MCF 10A (cell line): ENCODE data around the gene FLRT3. TPM values are rescaled to one million over a fixed set of nuclear protein-coding genes. Genes with fewer than 3 reads are reported as not detected.

Experiments
- BruUV-seq: library from RNA; stranded (reverse); fragments of 400-500 nt; replicated peaks from 2 replicates; lab custom pipeline; 2021; lab: Mats Ljungman, UMichigan
- CTCF ChIA-PET: fragments of 300-600 bp; sonication (Branson Sonifier 250); formaldehyde crosslinking; extraction: SDS; loops from one replicate; lab custom pipeline; 2021; ENCODE audit warnings: antibody characterized with exemption, inconsistent platforms; lab: Yijun Ruan, JAX
- POLR2A ChIA-PET: fragments of 300-600, 350-650 bp; sonication (Branson Sonifier 250); formaldehyde crosslinking; extraction: SDS; loops from one replicate; lab custom pipeline; 2020; ENCODE audit warnings: antibody characterized with exemption, inconsistent platforms; lab: Yijun Ruan, JAX
- DNase-seq: peaks from one replicate; pipeline ENCODE4 v3.0.0-alpha.2; 2018; ENCODE audit not compliant: unreplicated experiment
- H3K27ac Mint-ChIP-seq: one replicate; pipeline ENCODE4 v1.8.0; 2022; ENCODE audit warnings: mild to moderate bottlenecking, low read depth, mixed read lengths; ENCODE audit not compliant: unreplicated experiment
- H3K27me3 Mint-ChIP-seq: one replicate; pipeline ENCODE4 v1.8.0; 2022; ENCODE audit warnings: mixed read lengths; ENCODE audit not compliant: insufficient read depth, unreplicated experiment
- H3K36me3 Mint-ChIP-seq: one replicate; pipeline ENCODE4 v1.8.0; 2022; ENCODE audit warnings: mild to moderate bottlenecking, moderate library complexity, mixed read lengths; ENCODE audit not compliant: insufficient read depth, unreplicated experiment
- H3K4me1 Mint-ChIP-seq: one replicate; pipeline ENCODE4 v1.8.0; 2022; ENCODE audit warnings: mixed read lengths; ENCODE audit not compliant: insufficient read depth, unreplicated experiment
- H3K4me3 Mint-ChIP-seq: one replicate; pipeline ENCODE4 v1.8.0; 2022; ENCODE audit warnings: mild to moderate bottlenecking, moderate library complexity, mixed read lengths; ENCODE audit not compliant: unreplicated experiment
- H3K9me3 Mint-ChIP-seq: one replicate; pipeline ENCODE4 v1.8.0; 2022; ENCODE audit warnings: mixed read lengths; ENCODE audit not compliant: unreplicated experiment
- intact Hi-C: fragments of 100-400 bp; cut with micrococcal nuclease; formaldehyde crosslinking; loops from 2 replicates; pipeline ENCODE4 v1.14.1; 2022
- total RNA-seq: library from RNA; stranded (reverse); gene quantifications from 2 replicates; pipeline ENCODE4 v1.2.3, GENCODE V29; 2022
- TF ChIP-seq, protein P1 (sequence below): fragments of 200-600 bp; IDR thresholded peaks from one replicate; pipeline ENCODE4 v1.8.0; 2022; ENCODE audit warnings: antibody characterized with exemption, mild to moderate bottlenecking; ENCODE audit not compliant: unreplicated experiment

The FLRT3 gene
- total RNA-seq, 1 experiment from 2014 or later: 13.3 TPM

DNA sequence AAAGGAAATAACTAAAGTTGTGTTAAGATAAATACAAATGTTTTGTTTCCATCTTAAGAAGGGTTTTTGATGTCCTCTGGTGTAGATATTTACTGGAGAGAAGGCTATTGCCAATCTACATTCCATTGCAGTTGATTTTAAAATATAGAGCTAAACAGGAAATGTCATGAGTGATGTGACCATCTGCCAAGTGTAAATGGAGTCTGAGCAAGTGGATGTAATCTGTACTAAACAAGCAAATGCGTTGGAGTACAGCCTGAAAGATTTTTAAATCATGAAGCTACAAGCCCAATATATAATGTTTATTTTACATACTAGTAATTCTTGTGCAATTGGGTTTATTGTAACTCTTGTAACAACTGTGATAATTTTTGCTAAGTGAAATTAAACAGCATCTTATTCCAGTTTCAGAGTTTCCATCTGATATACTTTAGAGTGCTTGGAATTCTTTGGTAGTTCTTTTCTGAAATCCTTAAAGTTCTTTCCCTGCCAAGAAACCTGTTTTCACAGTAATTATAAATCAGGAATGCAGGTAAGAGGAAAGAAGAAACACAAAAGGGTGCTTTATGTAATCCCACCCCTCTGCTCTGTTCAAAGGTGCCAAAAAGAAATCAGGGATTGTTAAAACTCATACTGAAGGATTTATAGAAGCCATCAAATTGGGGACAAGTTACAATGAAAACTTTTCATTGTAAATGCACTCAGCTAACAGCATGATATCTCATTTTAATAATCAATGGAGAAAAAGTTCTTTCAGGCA, 47.2 kb upstream of the FLRT3 start:
- POLR2A ChIA-PET: interaction anchor here (0.5 to 1.3 kb wide), 5 partner anchors 10 to 202 kb away, joined by 3 to 4 read pairs (median 3); no protein-coding TSS in a partner anchor
- intact Hi-C loops: no loop called here
- H3K36me3 Mint-ChIP-seq: no peaks in the 10 kb centered on the region

DNA sequence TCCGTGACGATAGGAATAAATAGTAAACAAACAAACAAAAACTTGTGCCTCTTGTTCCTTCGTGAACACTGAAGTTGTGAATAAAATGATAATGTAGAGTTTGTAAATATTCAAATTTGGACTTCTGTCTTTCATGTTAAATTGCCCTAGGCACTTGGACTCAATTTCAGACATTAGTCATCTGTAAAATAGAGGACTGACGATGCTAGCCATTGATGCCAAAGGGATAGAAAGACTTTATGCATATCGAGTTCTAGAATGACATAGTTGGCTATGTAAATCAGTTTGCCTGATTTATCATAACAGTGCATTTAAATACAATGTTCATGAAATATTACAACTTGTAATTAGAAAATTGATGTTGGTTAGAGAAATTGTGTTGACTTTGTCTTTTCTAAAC, 45.9 kb upstream of the FLRT3 start:
- intact Hi-C loops: no loop called here
- TF ChIP-seq, protein P1, sequence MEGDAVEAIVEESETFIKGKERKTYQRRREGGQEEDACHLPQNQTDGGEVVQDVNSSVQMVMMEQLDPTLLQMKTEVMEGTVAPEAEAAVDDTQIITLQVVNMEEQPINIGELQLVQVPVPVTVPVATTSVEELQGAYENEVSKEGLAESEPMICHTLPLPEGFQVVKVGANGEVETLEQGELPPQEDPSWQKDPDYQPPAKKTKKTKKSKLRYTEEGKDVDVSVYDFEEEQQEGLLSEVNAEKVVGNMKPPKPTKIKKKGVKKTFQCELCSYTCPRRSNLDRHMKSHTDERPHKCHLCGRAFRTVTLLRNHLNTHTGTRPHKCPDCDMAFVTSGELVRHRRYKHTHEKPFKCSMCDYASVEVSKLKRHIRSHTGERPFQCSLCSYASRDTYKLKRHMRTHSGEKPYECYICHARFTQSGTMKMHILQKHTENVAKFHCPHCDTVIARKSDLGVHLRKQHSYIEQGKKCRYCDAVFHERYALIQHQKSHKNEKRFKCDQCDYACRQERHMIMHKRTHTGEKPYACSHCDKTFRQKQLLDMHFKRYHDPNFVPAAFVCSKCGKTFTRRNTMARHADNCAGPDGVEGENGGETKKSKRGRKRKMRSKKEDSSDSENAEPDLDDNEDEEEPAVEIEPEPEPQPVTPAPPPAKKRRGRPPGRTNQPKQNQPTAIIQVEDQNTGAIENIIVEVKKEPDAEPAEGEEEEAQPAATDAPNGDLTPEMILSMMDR: no peak
- POLR2A ChIA-PET: interaction anchor here (0.7 to 1.0 kb wide), 2 partner anchors 28 to 462 kb away, joined by 3 to 4 read pairs; no protein-coding TSS in a partner anchor
- DNase-seq: peak; percentile 20
- Mint-ChIP-seq H3K36me3 (no peaks in the 10 kb centered on the region), H3K27me3 (no peaks in the 10 kb centered on the region), H3K27ac (no peak overlapping the region), H3K4me1 (peaks cover 5% of the 10 kb centered on the region), H3K9me3 (peaks cover 7% of the 10 kb centered on the region), H3K4me3 (no peak overlapping the region)
- BruUV-seq: no TSS peak
- CTCF ChIA-PET: no interaction called here

More for the DNA sequence above, 47.2 kb upstream of the FLRT3 start:
- DNase-seq: peak; percentile 26
- Mint-ChIP-seq H3K27ac (no peak overlapping the region), H3K4me1 (peaks cover 5% of the 10 kb centered on the region), H3K4me3 (no peak overlapping the region), H3K9me3 (peaks cover 7% of the 10 kb centered on the region), H3K27me3 (no peaks in the 10 kb centered on the region)
- CTCF ChIA-PET: interaction anchor here (1.2 kb wide), 1 partner anchor 1183 kb away, joined by 3 read pairs; no protein-coding TSS in a partner anchor
- TF ChIP-seq, protein P1: no peak
- no TSS peak for BruUV-seq

DNA sequence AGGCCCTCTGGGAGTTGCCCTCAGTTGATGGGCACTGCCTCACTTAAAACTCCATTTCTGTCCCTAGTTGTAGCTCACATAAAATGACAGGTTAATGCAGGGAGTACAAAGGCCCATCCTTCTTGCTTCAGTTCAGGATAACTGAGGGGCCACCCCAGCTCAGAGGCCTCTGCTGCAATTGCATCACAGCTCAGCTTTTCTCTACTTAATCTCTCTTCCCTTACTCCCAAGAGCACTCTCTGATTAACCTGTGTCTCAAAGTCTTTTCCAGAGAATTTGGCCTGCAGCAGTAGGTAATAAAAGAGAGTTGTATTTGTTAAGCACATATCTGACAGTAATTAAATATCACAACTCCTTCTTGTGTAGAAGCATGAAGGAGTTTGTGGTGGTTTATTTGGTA, 40.9 kb upstream of the FLRT3 start:
- DNase-seq: no peak
- BruUV-seq: no TSS peak

More for the DNA sequence above, 40.9 kb upstream of the FLRT3 start:
- ChIA-PET CTCF (interaction anchor here (0.6 kb wide), 2 partner anchors 9 to 14 kb away, joined by 4 to 5 read pairs; no protein-coding TSS in a partner anchor), POLR2A (interaction anchor here (0.8 to 1.2 kb wide), 2 partner anchors 16 to 56 kb away, joined by 3 read pairs; no protein-coding TSS in a partner anchor)
- no peaks in the 10 kb centered on the region for H3K27me3 Mint-ChIP-seq
- TF ChIP-seq, protein P1: no peak
- H3K9me3 Mint-ChIP-seq: no peaks in the 10 kb centered on the region
- H3K4me3 Mint-ChIP-seq: no peak overlapping the region
- no peaks in the 10 kb centered on the region for H3K36me3 Mint-ChIP-seq
- intact Hi-C loops: no loop called here
- no peaks in the 10 kb centered on the region for H3K4me1 Mint-ChIP-seq
- no peak overlapping the region for H3K27ac Mint-ChIP-seq
